B cell (primary cell): ENCODE data around the gene ADRA2C. TPM values are rescaled to one million over a fixed set of nuclear protein-coding genes. Genes with fewer than 3 reads are reported as not detected.

ENCODE experiments used
- ATAC-seq: fragments of 200-7000 bp; cut with Tn5 transposase; one replicate; pipeline ENCODE4 v1.10.0; 2021; ENCODE audit warnings: low read depth, mild to moderate bottlenecking, moderate number of reproducible peaks, moderate library complexity
- CTCF ChIA-PET: fragments of 350-600 bp; sonication (Branson Sonifier 250); formaldehyde crosslinking; loops from one replicate; lab custom pipeline; 2021; ENCODE audit warnings: antibody characterized with exemption, inconsistent platforms; lab: Charles Lee
- POLR2A ChIA-PET: fragments of 350-600 bp; sonication (Branson Sonifier 250); formaldehyde crosslinking; loops from one replicate; lab custom pipeline; 2021; ENCODE audit warnings: antibody characterized with exemption; lab: Charles Lee
- DNase-seq: peaks from one replicate; pipeline ENCODE4 v3.0.0; 2013
- H2AFZ ChIP-seq: 2 replicates; pipeline ENCODE4 v1.6.1; 2012; ENCODE audit warnings: mild to moderate bottlenecking, low read depth, low read length; ENCODE audit not compliant: insufficient read depth, poor library complexity, severe bottlenecking
- H3K27ac ChIP-seq, 2 donors: 1 replicate in 1 of 2; 2 replicates in 1 of 2; pipeline ENCODE4 v1.5.1; 2012 to 2013; ENCODE audit warnings: low read length in 2 of 2, mild to moderate bottlenecking in 2 of 2, moderate library complexity in 1 of 2
- H3K27me3 ChIP-seq, 4 experiments: fragments of 200-600 bp in 1 of 4; sonication (generic) in 1 of 4; replicated peaks in 1 of 4; 1 replicate in 2 of 4; 2 replicates in 2 of 4; pipeline versions ENCODE4 v1.6.1 to v1.7.0; 2013 to 2016; ENCODE audit warnings: low read length in 3 of 4, mild to moderate bottlenecking in 2 of 4, mixed read lengths in 1 of 4, moderate library complexity in 1 of 4; ENCODE audit not compliant: insufficient read depth in 4 of 4, control insufficient read depth in 3 of 4; ENCODE audit errors: control extremely low read depth in 1 of 4
- H3K36me3 ChIP-seq, 2 experiments: replicated peaks in 1 of 2; 1 replicate in 1 of 2; 2 replicates in 1 of 2; pipeline versions ENCODE4 v1.6.1 to v1.7.1; 2013; ENCODE audit warnings: low read length in 1 of 2; ENCODE audit not compliant: insufficient read depth in 2 of 2, control insufficient read depth in 1 of 2; ENCODE audit errors: control extremely low read depth in 1 of 2, extremely low read depth in 1 of 2
- H3K4me1 ChIP-seq, 2 donors: fragments of 200-600 bp in 1 of 2; sonication (generic) in 1 of 2; 1 replicate in 1 of 2; 2 replicates in 1 of 2; pipeline versions ENCODE4 v1.5.1 to v1.6.1; 2013 to 2017; ENCODE audit warnings: low read length in 2 of 2; ENCODE audit not compliant: control insufficient read depth in 2 of 2, insufficient read depth in 2 of 2
- H3K4me2 ChIP-seq: replicated peaks from 2 replicates; pipeline ENCODE3; 2012; ENCODE audit warnings: mild to moderate bottlenecking, low read depth, low read length; ENCODE audit not compliant: poor library complexity, severe bottlenecking
- H3K4me3 ChIP-seq, 5 experiments: fragments of 200-600 bp in 1 of 5; sonication (generic) in 1 of 5; 1 replicate in 3 of 5; 2 replicates in 2 of 5; pipeline versions ENCODE4 v1.5.1 to v1.7.0; 2011 to 2016; ENCODE audit warnings: low read length in 4 of 5, mild to moderate bottlenecking in 4 of 5, low read depth in 2 of 5, control low read depth in 1 of 5, moderate library complexity in 1 of 5; ENCODE audit not compliant: insufficient read depth in 1 of 5; ENCODE audit errors: control extremely low read depth in 1 of 5, extremely low read depth in 1 of 5
- H3K79me2 ChIP-seq: fragments of 200-600 bp; sonication (generic); one replicate; pipeline ENCODE4 v1.6.0; 2016; ENCODE audit warnings: low read length; ENCODE audit not compliant: control insufficient read depth, insufficient read depth
- H3K9ac ChIP-seq: fragments of 200-600 bp; sonication (generic); 2 replicates; pipeline ENCODE4 v1.6.1; 2017; ENCODE audit warnings: mild to moderate bottlenecking, low read length, moderate library complexity
- H3K9me3 ChIP-seq, 3 donors: one replicate each; pipeline versions ENCODE4 v1.6.1 to v1.7.1; 2013; ENCODE audit warnings: low read length in 2 of 3; ENCODE audit not compliant: control insufficient read depth in 2 of 3, insufficient read depth in 1 of 3; ENCODE audit errors: control extremely low read depth in 1 of 3
- H4K20me1 ChIP-seq: 2 replicates; pipeline ENCODE4 v1.6.0; 2012; ENCODE audit warnings: mild to moderate bottlenecking, low read length; ENCODE audit not compliant: insufficient read depth, control insufficient read depth, poor library complexity, severe bottlenecking
- H3K27ac Mint-ChIP-seq: one replicate; pipeline ENCODE4 v1.8.0; 2021; ENCODE audit warnings: mixed read lengths
- H3K27me3 Mint-ChIP-seq: one replicate; pipeline ENCODE4 v1.8.0; 2021; ENCODE audit warnings: mixed read lengths
- H3K4me1 Mint-ChIP-seq: one replicate; pipeline ENCODE4 v1.8.0; 2021; ENCODE audit warnings: mixed read lengths
- H3K4me3 Mint-ChIP-seq: one replicate; pipeline ENCODE4 v1.8.0; 2021; ENCODE audit warnings: mixed read lengths
- H3K9me3 Mint-ChIP-seq: one replicate; pipeline ENCODE4 v1.8.0; 2022; ENCODE audit warnings: mixed read lengths; ENCODE audit not compliant: insufficient read depth
- EZH2 ChIP-seq: IDR thresholded peaks from 2 replicates; pipeline ENCODE4 v1.6.1; 2012; ENCODE audit warnings: borderline replicate concordance, low read depth, mild to moderate bottlenecking, moderate library complexity, low read length; ENCODE audit not compliant: insufficient read depth, poor library complexity, severe bottlenecking
- WGBS: methylation state at CpG from one replicate; pipeline ENCODE4 v1.1.5; 2013; ENCODE audit warnings: missing lambda C conversion rate; ENCODE audit not compliant: insufficient coverage; 5-methylcytosine and 5-hydroxymethylcytosine counted together
- intact Hi-C: fragments of 100-400 bp; cut with micrococcal nuclease; formaldehyde crosslinking; loops from one replicate; pipeline ENCODE4 v1.10.0; 2022
- polyA plus RNA-seq: library from polyadenylated mRNA; depleted of rRNA; stranded (reverse); fragments of >200 nt; gene quantifications from 2 replicates; pipeline ENCODE4 v1.2.3, GENCODE V29; 2012
- total RNA-seq, 2 donors: library from RNA; stranded (reverse); fragments of 120-200 nt in 1 of 2; gene quantifications; 1 replicate in 1 of 2; 2 replicates in 1 of 2; pipeline versions ENCODE4 v1.2.3 to v1.2.4, GENCODE V29; 2013 to 2022
- TF ChIP-seq, protein P1 (sequence below): fragments of 200-600 bp; IDR thresholded peaks from one replicate; pipeline ENCODE4 v1.8.0; 2022; ENCODE audit warnings: antibody characterized with exemption, mild to moderate bottlenecking

The ADRA2C gene
- total and polyA plus RNA-seq, 2 donors (not counting 1 experiment from before 2014, with no cell fraction given), result not detected

DNA sequence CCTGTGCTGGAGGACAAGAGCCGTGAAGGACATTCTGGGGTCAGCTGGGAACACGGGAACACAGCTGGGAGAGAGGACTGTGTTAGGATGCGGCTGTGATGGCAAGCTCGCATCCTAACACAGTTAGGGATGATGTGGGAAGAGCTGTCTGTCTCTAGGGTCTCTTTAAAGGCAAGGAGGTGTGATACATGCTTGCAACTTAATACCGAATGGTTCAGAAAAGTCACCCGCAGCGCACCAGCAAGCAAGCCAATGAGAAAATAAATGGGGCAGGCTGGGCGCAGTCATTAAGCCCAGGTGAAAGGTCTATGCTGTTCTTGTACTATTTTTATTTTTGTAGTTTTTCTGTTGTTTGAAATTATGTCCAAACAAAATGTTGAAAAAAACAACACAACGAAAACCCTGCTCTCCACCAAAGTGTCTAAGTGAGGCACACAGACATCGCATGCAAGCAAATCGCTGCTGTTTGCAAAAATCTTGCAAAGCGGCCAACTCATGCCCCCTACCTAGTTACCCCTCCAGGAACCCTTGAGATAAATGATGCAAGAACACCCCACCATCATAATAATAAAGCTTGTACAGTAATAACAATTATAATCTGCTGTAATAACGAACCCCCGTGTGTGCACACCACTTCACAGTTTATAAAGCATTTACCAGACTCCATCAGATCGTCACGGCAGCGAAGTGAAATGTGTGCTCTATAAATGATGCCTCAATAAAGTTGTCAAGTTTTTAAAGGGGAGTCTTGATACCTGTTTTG is 17.9 kb upstream of the ADRA2C start:
- H3K4me2 ChIP-seq, result no peak overlapping the region
- no peak overlapping the region for H2AFZ ChIP-seq
- no peak overlapping the region for H3K9ac ChIP-seq
- CTCF ChIA-PET, result interaction anchor here (0.8 kb wide), 1 partner anchor 13 kb away, joined by 3 read pairs; no protein-coding TSS in a partner anchor
- no peak overlapping the region for H3K4me3 Mint-ChIP-seq
- H3K27ac ChIP-seq, result no peak overlapping the region
- peaks cover 3% of the 10 kb centered on the region for H3K4me1 Mint-ChIP-seq
- H3K27ac Mint-ChIP-seq, result no peak overlapping the region
- no peak for TF ChIP-seq EZH2
- TF ChIP-seq, protein P1, sequence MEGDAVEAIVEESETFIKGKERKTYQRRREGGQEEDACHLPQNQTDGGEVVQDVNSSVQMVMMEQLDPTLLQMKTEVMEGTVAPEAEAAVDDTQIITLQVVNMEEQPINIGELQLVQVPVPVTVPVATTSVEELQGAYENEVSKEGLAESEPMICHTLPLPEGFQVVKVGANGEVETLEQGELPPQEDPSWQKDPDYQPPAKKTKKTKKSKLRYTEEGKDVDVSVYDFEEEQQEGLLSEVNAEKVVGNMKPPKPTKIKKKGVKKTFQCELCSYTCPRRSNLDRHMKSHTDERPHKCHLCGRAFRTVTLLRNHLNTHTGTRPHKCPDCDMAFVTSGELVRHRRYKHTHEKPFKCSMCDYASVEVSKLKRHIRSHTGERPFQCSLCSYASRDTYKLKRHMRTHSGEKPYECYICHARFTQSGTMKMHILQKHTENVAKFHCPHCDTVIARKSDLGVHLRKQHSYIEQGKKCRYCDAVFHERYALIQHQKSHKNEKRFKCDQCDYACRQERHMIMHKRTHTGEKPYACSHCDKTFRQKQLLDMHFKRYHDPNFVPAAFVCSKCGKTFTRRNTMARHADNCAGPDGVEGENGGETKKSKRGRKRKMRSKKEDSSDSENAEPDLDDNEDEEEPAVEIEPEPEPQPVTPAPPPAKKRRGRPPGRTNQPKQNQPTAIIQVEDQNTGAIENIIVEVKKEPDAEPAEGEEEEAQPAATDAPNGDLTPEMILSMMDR, result no peak
- H3K4me3 ChIP-seq, result no peak overlapping the region
- POLR2A ChIA-PET, result no interaction called here
- no peaks in the 10 kb centered on the region for H3K4me1 ChIP-seq
- H3K36me3 ChIP-seq, result no peaks in the 10 kb centered on the region
- H3K79me2 ChIP-seq, result no peaks in the 10 kb centered on the region
- DNase-seq (no peak), ATAC-seq (no peak)
- peaks cover 0 to 3% (median 2%) of the 10 kb centered on the region in 4 experiments for H3K27me3 ChIP-seq
- no peaks in the 10 kb centered on the region for H4K20me1 ChIP-seq
- peaks cover 0 to 13% (median 0%) of the 10 kb centered on the region in 3 donors for H3K9me3 ChIP-seq
- 73% methylated on average over 11 of the region's 17 CpGs for WGBS
- peaks cover 42% of the 10 kb centered on the region for H3K27me3 Mint-ChIP-seq
- H3K9me3 Mint-ChIP-seq, result no peaks in the 10 kb centered on the region
- intact Hi-C loops, result no loop called here

DNA sequence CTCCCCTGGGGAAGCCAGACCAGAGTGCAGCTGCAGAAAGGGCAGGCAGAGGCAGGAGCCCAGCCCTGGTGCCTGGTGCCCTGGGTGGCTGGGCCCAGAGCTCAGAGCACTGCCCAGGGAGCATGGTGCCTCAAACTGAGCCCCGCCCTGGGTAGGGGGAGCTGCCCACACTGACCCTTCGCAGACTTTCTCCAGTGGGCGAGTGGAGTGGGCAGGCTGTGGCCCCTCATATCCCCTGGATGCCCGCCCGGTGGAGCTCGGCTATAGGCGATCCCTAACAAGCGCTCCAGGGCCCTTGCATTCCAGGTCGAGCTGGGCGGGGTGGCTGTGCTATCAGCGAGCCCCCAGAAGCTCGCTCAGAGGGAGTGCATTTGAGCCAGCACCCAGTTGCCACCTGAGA is 17.1 kb upstream of the ADRA2C start:
- Histone ChIP-seq H3K4me2 (no peak overlapping the region), H3K9ac (no peak overlapping the region), H3K79me2 (no peaks in the 10 kb centered on the region), H4K20me1 (no peaks in the 10 kb centered on the region), H3K36me3 (no peaks in the 10 kb centered on the region), H3K9me3 (peaks cover 0 to 6% (median 0%) of the 10 kb centered on the region in 3 donors), H3K27me3 (peaks cover 0 to 3% (median 2%) of the 10 kb centered on the region in 4 experiments), H2AFZ (no peak overlapping the region), H3K4me1 (no peaks in the 10 kb centered on the region), H3K4me3 (no peak overlapping the region), H3K27ac (no peak overlapping the region)
- 84% methylated on average over 12 of the region's 12 CpGs for WGBS
- ChIA-PET CTCF (interaction anchor here (0.8 kb wide), 1 partner anchor 14 kb away, joined by 3 read pairs; no protein-coding TSS in a partner anchor), POLR2A (no interaction called here)
- no peak for TF ChIP-seq EZH2
- TF ChIP-seq, protein P1, result no peak
- Mint-ChIP-seq H3K27ac (no peak overlapping the region), H3K4me1 (peaks cover 3% of the 10 kb centered on the region), H3K27me3 (peaks cover 42% of the 10 kb centered on the region), H3K9me3 (no peaks in the 10 kb centered on the region), H3K4me3 (no peak overlapping the region)
- DNase-seq (no peak), ATAC-seq (no peak)
- intact Hi-C loops, result no loop called here
